NCI-H2171 (cell line): ENCODE data around the gene NPFFR1.

Source experiments
- DNase-seq: peaks from one replicate; lab custom pipeline; 2025; lab: John Stamatoyannopoulos, UW

NPFFR1 gene

GRCh38 chr10:70283445-70284399 is at the start of gene NPFFR1:
Gene NPFFR1 (minus strand): TSS chr10:70284004. CDS start chr10:70283676, 328 bp downstream.
- no peak for DNase-seq

- DNase-seq: no peak
Measured at GRCh38 chr10:70333268-70333667, 49.5 kb upstream of the NPFFR1 start.

GRCh38 chr10:70331486-70332268 is 47.9 kb upstream of the NPFFR1 start:
- no peak for DNase-seq

- DNase-seq: no peak
Measured at GRCh38 chr10:70331160-70331485, 47.3 kb upstream of the NPFFR1 start.

GRCh38 chr10:70330671-70331070 is 46.9 kb upstream of the NPFFR1 start:
- no peak for DNase-seq

- no peak for DNase-seq
Measured at GRCh38 chr10:70328967-70329366, 45.2 kb upstream of the NPFFR1 start.

GRCh38 chr10:70328018-70328417 is 44.2 kb upstream of the NPFFR1 start:
- no peak for DNase-seq

GRCh38 chr10:70324951-70325781 is 41.4 kb upstream of the NPFFR1 start:
- DNase-seq: no peak

- no peak for DNase-seq
Measured at GRCh38 chr10:70324339-70324861, 40.6 kb upstream of the NPFFR1 start.

- DNase-seq: no peak
Measured at GRCh38 chr10:70323697-70324338, 40.0 kb upstream of the NPFFR1 start.

GRCh38 chr10:70323138-70323696 is 39.4 kb upstream of the NPFFR1 start:
- DNase-seq: no peak

- no peak for DNase-seq
Measured at GRCh38 chr10:70321897-70322890, 38.4 kb upstream of the NPFFR1 start.

GRCh38 chr10:70321233-70321632 is 37.4 kb upstream of the NPFFR1 start:
- no peak for DNase-seq

GRCh38 chr10:70320751-70321150 is 36.9 kb upstream of the NPFFR1 start:
- DNase-seq: no peak

- no peak for DNase-seq
Measured at GRCh38 chr10:70319824-70320223, 36.0 kb upstream of the NPFFR1 start.

GRCh38 chr10:70319183-70319582 is 35.4 kb upstream of the NPFFR1 start:
- no peak for DNase-seq

- DNase-seq: no peak
Measured at GRCh38 chr10:70317943-70318318, 34.1 kb upstream of the NPFFR1 start.

GRCh38 chr10:70317272-70317942 is 33.6 kb upstream of the NPFFR1 start:
- no peak for DNase-seq

- no peak for DNase-seq
Measured at GRCh38 chr10:70315815-70316214, 32.0 kb upstream of the NPFFR1 start.
